Ishikawa (cell line): ENCODE data around the gene HMGB1.

ENCODE experiments used
- EP300 ChIP-seq: IDR thresholded peaks from 2 replicates; pipeline ENCODE4 v1.6.1; 2012; ENCODE audit warnings: borderline replicate concordance
- RAD21 ChIP-seq: IDR thresholded peaks from 2 replicates; pipeline ENCODE4 v1.6.1; 2012; ENCODE audit warnings: low read depth
- TEAD4 ChIP-seq: IDR thresholded peaks from 2 replicates; pipeline ENCODE4 v1.6.1; 2012
- ZBTB7A ChIP-seq: IDR thresholded peaks from 2 replicates; pipeline ENCODE4 v1.6.1; 2012; ENCODE audit warnings: low read depth

GRCh38 chr13:30438286-30438685 lies 27.4 kb downstream of the HMGB1 start:
- TF ChIP-seq RAD21 (no peak), TEAD4 (no peak), EP300 (no peak), ZBTB7A (no peak)
